Hindlimb muscle (tissue), 1 donor: ENCODE data around the gene KMT2A. TPM values are rescaled to one million over a fixed set of nuclear protein-coding genes. Genes with fewer than 3 reads are reported as not detected.
A peak's percentile ranks its signal among the peaks of the same experiment; 100 is the strongest.
"Not testable (repeated sequence)": the region's sequence is repeated elsewhere in the genome, so short reads cannot be mapped to it uniquely, and the experiment has no call there.

Source experiments
- DNase-seq: peaks from one replicate; pipeline ENCODE4 v3.0.0-alpha.2; 2013
- polyA plus RNA-seq: library from polyadenylated mRNA; unstranded; fragments of 120-200 nt; gene quantifications from one replicate; pipeline ENCODE4 v1.2.1, GENCODE V29; 2013; ENCODE audit not compliant: insufficient read length

Gene KMT2A
- polyA plus RNA-seq, 1 donor: 34.5 TPM

DNA sequence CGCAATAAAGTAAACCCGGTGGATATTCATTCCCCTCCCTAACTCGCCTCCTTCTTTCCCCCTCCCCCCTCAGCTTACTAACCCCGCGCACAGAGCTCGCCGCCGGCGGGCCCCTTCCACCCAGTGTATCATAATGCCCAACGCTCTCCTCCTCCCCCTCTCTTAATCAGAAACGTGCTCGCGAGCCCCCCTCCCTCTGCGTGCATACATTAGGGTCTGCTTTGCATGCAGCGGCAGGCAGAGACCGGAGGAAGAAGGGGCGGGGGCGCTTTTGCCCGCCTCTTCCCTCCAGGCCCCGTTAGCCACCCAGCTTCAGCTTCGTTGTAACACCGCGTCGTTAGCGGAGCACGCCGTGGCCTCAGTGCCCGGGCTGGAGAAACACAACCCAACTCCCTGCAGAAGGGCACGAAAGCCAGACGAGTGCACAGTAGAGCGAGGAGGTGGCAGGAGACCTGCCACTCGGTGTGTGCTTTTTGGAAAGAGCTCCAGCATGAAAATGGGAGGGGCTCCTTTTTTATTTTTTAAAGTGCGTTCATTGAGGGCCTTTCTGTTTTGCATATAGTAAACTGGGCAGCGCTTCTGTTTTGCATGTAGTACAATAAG is 901 bp upstream of the KMT2A start:
- peak; percentile 49 for DNase-seq

DNA sequence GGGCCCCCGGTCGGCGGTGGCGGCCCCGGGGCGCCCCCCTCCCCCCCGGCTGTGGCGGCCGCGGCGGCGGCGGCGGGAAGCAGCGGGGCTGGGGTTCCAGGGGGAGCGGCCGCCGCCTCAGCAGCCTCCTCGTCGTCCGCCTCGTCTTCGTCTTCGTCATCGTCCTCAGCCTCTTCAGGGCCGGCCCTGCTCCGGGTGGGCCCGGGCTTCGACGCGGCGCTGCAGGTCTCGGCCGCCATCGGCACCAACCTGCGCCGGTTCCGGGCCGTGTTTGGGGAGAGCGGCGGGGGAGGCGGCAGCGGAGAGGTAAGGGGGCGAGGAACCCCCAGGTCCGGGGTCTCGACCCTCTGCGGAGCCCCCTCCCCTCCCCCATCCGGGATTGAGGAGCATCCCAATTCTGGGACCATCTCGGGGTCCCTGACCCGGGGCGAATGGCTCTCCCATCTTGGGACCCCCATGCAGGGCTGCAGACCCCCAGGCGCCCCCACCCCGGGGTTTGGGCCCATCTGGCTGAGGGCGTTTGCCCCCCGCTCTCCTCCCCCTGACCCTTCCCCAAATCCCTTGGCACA is 431 bp downstream of the KMT2A start:
- peak; percentile 27 for DNase-seq

DNA sequence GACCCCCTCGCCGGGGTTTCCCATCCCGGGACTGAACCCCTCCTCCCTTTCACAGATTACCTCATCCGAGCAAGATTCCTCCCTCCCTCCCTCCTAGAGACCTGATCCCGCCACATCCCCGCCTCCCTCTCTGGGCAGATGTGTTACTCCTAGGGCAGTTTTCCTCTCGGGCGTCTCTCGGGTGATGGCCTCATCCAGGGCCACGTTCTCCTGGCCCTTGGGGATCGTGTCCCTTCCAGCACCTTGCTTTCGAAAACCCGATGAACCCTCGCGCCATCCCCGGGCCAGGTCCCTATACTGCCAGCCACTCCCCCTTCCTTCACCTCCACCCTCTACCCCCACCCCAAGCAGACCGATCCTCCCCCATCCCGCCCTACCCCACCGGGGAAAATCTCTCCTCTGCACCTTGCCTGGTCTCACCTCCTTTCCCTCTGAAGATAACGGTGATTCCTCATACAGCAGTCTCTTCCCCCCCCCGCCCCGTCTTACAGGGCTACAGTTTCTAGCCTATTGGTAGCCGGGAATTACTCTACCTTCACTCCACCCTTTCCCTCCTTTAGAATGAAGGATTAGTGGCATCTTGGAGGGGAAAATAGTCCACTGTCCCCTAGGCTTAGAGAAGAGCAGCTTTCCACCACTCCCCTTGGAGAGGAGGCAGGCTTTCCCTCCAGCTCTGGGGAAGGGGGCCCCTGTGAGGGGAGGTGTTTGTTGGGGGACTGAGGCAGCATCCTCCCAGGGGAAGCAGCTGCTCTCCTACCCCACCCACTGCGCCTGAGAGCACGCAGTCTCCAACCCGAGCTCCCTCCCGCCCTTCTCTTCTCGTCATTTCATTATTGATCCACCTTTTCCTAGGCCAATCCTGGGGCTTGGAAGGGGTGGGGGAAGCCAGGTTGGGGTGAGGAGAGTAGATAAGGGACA is 1.2 kb downstream of the KMT2A start:
- peak; percentile 64 for DNase-seq

DNA sequence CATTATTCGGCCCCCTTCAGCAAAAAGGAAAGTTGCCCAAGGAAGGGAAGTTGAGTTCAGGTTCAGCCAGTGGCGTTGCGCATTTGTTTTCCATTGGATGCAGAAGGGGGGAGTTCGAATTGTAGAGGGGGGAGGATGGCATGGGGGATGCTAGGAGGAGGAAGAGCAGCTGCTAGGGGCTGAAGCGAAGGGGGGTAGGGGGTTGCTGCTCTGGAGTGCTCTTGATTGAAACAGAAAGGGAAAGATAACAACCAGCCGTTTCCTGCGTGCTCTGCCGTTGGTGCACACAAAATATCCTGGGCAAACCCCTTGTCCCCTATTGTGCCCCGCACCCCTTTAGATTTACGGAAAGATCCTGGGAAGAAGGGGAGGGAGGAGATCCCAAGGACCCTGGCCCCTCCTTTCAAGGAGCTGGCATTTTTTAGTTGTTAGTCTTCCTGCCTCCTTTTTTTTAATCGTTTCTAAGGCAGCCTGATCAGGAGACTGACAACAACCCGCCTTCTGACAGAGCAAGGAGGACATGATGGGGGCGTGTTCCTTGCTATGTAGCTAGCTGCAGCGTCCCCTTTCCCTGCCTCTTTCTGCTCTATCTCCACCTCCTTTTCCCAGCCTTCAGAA is 2.1 kb downstream of the KMT2A start:
- DNase-seq: peak; percentile 83

DNA sequence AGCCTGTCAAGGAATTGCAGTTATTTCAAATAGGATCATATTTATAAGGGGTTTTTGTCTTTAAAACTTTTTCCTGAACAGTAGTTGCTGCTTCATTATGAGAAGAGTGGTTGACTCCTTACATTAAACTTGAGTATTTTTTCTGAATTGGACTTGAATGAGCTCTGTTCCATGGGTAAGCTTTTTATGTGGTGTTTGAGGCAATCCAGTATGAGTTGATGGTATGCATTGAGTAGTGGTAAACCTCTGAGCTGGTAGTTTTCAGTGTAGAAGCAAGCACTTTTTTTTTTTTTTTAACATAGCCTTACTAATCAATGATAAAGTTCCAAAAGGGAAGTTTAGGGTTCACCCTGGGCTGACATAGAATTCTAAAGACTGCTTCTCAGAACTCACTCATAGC is 3.4 kb downstream of the KMT2A start:
- no peak for DNase-seq

DNA sequence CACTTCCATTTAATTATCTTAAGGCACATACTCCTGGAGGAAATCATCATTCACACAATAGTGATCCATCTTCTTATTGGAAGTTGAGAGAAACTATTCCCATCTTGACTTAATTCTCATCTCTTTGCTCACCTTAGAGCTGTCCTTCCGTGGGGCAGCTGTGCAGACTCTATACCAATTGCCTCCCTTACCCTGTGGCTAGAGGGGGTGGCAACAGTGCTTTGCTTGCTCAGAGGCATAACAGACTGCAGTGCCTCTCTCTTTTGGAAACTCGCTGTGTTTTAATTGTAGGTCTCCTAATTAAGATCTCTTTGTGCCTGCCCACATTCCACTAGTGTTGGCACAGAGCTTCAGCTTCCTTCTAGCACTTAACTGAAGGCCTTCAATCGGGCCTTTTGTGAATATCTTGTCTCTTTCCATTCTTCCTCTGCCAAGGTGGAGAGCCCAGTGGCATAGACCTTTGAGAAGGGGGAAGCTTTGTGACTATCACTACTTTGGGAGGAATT is 5.5 kb downstream of the KMT2A start:
- DNase-seq: no peak

DNA sequence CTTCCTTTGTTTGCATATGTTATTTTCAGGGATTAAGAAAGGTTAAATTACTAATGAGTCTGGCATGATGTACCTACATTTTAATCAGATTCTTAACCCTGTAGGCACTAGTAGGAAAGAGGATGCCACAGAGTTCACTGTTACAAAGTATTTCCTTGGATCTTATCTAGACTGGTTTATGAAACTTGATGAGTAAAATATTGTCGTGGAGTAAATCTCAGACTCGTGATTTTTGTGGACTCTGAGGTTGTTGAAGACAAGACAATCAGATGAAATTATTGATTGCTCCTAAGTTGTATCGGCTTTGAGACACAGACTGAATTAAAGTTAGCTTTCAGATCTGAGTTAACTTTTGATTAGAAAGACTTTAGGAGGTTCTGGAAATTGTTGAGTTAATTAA is 6.0 kb downstream of the KMT2A start:
- no peak for DNase-seq

DNA sequence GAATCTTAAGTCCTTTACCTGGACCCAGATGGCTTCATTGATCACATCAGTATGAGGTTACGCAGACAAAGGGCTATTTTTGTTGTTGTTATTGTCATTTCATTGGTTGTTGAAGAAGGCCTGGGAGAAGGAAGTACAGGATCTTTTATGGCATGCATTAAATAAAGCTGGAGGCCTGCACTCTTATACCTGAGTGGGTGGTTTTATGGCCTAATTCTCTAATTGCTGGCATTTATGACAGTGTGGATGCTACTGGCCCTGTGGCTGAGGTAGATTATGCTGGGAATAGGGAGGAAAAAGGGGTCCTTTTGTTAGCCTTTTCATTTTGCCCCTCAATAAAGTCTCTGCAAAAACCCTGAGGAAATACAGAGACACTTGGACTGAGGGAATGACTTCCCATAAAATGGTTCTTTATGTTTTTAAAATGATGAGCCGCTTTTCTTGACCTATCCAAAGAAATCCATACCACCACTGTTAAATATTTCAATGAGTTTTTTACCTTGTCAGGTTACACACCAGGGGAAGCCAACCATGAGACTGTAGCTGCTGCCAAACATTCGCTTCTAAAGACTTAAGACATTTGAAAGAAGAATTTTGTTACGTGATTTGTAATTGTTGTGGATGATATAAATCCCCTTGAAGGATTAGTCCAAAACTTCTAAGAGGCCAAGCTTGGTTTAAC is 6.8 kb downstream of the KMT2A start:
- DNase-seq: no peak

DNA sequence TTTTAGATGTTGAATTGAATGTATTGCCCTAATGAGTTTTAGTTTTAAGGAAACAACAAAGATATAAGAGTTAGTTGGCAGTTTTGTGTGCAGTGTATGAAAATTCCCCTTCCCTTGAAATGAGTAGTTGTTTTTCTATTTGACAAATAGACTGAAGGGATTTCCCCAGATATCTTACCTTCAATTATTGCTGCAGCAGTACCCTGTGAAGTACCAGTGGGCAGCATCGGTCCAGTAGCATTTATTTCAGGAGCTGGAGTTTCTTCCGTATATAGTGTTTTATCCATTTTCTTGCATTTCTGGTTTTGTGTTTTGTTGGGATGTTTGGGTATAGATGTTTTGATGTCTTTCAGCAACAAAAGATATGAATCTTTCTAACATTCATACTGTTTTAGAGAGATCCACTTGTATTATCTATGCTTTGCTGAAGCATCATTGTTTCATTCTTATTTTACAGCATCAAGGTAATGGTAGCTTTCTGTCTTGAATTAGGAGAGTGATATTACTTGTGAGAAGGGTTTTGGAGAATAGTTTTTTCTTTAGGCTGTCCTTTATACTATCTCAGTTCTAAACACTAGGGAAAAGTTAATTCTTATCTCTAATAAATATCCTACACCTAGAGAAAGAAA is 7.4 kb downstream of the KMT2A start:
- no peak for DNase-seq

DNA sequence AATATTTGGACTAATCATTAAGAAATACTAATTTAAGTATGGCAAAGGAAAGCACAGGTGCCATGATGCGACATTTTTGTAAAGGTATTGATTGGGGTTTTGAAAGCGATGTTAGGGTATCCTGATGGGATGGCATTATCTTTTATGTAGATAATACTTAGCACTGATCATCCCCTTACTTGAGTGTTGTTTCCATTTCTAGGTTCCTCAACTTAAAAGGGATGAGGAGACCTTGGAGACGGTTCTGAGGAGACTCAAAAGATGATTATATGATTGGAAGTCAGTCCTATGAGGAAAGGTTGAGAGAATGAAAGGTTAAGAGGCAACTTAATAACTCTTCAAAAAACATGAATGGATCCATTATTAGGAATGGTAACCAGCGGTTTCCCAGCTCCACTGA is 11.1 kb downstream of the KMT2A start:
- no peak for DNase-seq

DNA sequence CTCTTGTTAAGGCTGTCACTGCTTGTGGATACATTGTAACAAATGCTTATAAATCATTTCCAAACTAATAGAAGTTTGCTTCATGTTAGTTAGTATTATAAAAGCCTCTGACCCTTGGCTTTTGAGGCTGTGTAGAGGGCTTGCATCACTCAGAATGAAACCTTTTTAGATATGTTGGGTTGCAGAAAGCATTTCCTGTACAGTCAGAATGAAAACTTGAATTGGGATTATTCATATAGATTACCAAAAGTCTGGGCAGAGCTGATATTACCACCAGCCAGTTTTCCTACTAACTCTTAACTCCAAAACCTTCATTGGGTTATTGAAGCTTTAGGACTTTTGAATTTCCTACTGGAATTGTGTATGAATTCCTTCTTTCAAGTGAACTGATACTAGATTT is 12.0 kb downstream of the KMT2A start:
- DNase-seq: no peak

DNA sequence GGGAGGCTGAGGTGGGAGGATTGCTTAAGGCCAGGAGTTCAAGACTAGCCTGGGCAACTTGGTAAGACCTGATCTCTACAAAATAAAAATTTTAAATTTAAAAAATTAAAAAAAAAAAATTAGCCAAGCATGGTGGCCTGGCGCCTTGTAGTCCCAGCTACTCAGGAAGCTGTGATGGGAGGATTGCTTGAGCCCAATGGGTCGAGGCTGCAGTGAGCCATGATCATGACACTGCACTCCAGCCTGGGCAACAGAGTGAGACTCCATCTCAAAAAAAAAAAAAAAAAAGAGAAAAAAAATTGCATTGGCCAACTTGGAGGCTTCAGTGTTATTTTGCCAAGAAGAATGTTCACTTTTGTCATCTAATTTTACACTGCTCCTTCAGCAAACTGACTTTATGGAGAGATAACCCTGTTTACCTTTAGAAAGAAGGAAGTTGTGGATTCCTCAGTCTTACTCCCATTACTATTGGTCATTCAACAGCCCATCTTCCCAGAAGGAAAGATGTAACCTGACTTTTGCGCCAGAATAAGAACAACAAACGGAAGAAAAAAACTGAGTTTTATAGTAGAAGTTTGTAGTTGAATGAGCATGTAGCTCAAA is 13.1 kb downstream of the KMT2A start:
- no peak for DNase-seq

DNA sequence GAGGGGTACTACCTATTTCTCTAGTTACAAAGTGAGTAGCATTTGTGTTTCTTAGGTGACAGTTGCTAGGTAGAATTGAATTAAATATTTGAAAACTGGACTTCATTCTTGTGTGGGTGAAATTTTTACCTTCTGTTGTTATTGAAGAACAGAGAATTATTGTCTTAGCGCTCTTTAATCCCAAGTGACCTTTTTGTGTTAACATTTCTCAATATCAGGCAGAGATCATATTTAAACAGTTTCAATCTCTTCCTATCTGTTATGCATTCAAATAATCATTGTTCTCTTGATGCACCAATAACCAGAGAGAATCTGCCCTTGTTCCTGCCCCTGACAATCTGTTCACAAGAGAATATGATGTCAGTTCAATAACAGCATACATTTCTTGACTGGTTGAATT is 14.2 kb downstream of the KMT2A start:
- DNase-seq: no peak

DNA sequence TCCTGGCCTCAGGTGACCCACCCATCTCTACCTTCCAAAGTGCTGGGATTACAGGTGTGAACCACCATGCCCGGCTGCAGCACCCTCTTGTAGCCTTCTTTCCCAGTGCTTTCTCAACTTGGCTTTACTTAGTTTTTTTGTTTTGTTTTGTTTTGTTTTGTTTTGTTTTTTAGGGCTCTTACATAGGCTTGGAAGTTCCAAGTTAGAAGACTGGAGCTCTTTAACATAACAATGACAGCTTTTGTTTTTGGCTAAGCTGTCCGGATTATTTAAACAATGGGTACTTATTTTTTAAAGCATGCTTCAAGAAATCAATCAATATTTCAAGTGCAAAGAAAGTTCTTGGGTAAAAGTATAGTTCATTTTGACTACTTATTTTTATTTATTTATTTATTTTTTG is 25.9 kb downstream of the KMT2A start:
- no peak for DNase-seq

DNA sequence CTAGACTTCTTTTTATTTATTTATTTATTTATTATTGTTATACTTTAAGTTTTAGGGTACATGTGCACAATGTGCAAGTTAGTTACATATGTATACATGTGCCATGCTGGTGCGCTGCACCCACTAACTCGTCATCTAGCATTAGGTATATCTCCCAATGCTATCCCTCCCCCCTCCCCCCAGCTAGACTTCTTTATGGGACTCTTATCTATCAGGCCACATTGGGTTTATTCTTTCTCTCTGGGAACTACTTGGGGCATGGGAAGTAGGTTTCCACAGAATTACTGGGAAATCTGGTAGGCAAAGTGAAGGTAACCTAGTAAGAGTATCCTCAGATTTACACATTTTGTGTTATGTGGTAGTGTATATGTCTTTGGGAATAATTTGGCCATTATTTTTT is 32.7 kb downstream of the KMT2A start:
- DNase-seq: not testable (repeated sequence)

DNA sequence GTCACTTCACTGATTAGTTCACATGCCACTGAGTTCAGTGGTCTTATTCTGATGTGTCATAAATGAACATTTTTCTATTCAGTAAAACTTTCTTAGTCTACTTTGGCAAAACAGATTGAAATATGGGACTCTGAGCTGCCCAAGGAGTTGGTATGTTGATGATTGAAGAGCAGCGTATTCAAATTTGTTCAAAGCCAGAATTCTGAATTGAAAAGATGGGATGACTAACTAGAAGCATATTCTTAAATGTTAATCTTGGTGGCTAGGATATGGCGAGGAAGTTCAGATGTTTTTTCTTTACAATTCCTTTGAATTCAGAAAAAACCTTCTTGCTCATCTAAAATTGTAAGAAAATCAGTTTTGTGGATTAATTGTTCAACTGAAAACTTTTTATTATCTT is 34.7 kb downstream of the KMT2A start:
- DNase-seq: no peak

DNA sequence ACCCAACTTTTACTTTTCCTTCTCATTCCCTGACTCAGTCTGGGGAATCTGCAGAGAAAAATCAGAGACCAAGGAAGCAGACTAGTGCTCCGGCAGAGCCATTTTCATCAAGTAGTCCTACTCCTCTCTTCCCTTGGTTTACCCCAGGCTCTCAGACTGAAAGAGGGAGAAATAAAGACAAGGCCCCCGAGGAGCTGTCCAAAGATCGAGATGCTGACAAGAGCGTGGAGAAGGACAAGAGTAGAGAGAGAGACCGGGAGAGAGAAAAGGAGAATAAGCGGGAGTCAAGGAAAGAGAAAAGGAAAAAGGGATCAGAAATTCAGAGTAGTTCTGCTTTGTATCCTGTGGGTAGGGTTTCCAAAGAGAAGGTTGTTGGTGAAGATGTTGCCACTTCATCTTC is 37.2 kb downstream of the KMT2A start:
- no peak for DNase-seq

DNA sequence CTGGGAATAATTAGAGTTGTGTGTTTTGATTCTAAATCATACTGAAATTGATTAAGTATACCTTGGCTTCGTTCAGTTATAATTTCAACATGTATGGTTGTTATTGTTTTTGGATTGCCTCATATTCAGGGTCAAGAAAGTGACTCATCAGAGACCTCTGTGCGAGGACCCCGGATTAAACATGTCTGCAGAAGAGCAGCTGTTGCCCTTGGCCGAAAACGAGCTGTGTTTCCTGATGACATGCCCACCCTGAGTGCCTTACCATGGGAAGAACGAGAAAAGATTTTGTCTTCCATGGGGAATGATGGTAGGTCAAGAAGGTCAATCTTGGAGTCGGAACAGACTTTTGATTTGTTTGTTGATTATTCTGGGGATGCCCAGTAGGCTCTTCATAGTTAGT is 40.4 kb downstream of the KMT2A start:
- DNase-seq: no peak

DNA sequence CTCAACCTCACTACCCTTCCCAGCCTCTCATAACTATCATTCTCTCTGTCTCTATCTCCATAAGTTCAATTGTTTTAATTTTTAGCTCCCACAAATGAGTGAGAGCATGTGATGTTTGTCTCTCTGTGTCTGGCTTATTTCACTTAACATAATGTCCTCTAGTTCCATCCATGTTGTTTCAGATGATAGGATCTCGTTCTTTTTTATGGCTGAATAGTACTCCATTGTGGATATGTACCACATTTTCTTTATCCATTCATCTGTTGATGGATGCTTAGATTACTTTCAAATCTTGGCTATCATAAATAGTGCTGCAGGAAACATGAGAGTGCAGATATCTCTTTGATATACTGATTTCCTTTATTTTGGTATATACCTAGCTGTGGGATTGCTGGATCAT is 44.9 kb downstream of the KMT2A start:
- not testable (repeated sequence) for DNase-seq

DNA sequence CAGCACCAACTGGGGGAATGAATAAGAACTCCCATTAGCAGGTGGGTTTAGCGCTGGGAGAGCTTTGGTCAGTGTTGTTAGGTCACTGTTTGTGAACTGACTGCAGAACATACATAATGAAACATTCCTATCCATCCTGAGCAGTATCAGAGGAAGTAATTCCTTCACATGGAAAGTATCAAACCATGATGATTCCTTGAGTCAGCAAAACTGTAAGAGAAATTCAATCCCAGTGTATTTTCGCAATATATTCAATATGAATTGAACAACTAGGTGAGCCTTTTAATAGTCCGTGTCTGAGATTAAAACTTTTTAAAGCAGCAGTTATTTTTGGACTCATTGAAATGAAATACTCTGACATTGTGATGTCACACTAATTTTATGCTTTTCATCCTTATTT is 48.1 kb downstream of the KMT2A start:
- no peak for DNase-seq

DNA sequence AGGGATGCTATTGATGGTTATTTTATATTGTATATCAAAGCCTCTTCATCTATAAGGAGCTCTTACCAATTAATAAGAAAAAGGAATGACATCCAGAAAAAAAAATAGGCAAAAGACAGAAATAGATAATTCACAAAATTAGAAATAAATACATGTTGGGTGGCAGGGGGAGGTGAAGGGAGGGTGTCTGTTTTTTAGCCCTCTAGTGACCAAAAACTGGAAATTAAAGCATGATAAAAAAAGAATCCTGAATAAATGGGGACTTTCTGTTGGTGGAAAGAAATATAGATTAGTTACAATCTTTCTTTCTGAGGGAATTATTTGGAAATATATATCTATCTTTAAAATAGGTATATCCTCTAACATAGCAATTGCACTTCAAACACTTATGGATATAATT is 49.0 kb downstream of the KMT2A start:
- no peak for DNase-seq
